ENCODE results near the gene CFAP43.

- no peak for TF ChIP-seq CTCF (conservative IDR thresholded peaks at IDR 0.05)
- TF ChIP-seq ZFX (IDR thresholded peaks at IDR 0.05): no peak
These were observed 2.8 kb upstream of the CFAP43 start for GRCh38 chr10:104234934-104235333.

All from C4-2B (cell line).